HUES64 (cell line): ENCODE data around the gene SCUBE3.

Experiments
- H3K27ac ChIP-seq: 2 replicates; pipeline ENCODE4 v1.7.0; 2013; ENCODE audit warnings: low read depth, low read length, inconsistent platforms
- H3K27me3 ChIP-seq: 2 replicates; pipeline ENCODE4 v1.6.1; 2013; ENCODE audit warnings: mild to moderate bottlenecking, low read length; ENCODE audit not compliant: insufficient read depth
- H3K36me3 ChIP-seq: 2 replicates; pipeline ENCODE4 v1.6.1; 2013; ENCODE audit warnings: mild to moderate bottlenecking, low read length; ENCODE audit not compliant: insufficient read depth
- H3K4me1 ChIP-seq: 2 replicates; pipeline ENCODE4 v1.6.1; 2013; ENCODE audit warnings: mild to moderate bottlenecking, low read length, moderate library complexity; ENCODE audit not compliant: insufficient read depth
- H3K4me3 ChIP-seq: 2 replicates; pipeline ENCODE4 v1.5.1; 2013; ENCODE audit warnings: mild to moderate bottlenecking, low read length, moderate library complexity
- H3K9ac ChIP-seq: 2 replicates; pipeline ENCODE4 v1.6.1; 2013; ENCODE audit warnings: mild to moderate bottlenecking, low read depth, low read length
- H3K9me3 ChIP-seq: 2 replicates; pipeline ENCODE4 v1.6.1; 2013; ENCODE audit warnings: low read depth, low read length; ENCODE audit not compliant: insufficient read depth
- WGBS: fragments of 150-250, 120-280 bp; methylation state at CpG from one replicate; pipeline ENCODE4 v1.1.7; 2013; ENCODE audit warnings: missing lambda C conversion rate; 5-methylcytosine and 5-hydroxymethylcytosine counted together

The SCUBE3 gene

GRCh38 chr6:35173427-35174087, 40.2 kb upstream of the SCUBE3 start:
- Histone ChIP-seq H3K4me1 (no peaks in the 10 kb centered on the region), H3K9ac (no peak overlapping the region), H3K9me3 (no peaks in the 10 kb centered on the region), H3K36me3 (no peaks in the 10 kb centered on the region), H3K4me3 (no peak overlapping the region), H3K27me3 (no peaks in the 10 kb centered on the region), H3K27ac (no peak overlapping the region)
- WGBS: 67% methylated on average over 7 of the region's 7 CpGs

- WGBS: 86% methylated on average over 2 of the region's 2 CpGs
- no peak overlapping the region for H3K27ac ChIP-seq
- H3K36me3 ChIP-seq: no peaks in the 10 kb centered on the region
- no peak overlapping the region for H3K9ac ChIP-seq
- no peaks in the 10 kb centered on the region for H3K27me3 ChIP-seq
- no peak overlapping the region for H3K4me3 ChIP-seq
- H3K9me3 ChIP-seq: no peaks in the 10 kb centered on the region
- no peaks in the 10 kb centered on the region for H3K4me1 ChIP-seq
These were observed 39.7 kb upstream of the SCUBE3 start for GRCh38 chr6:35174088-35174434.

DNA sequence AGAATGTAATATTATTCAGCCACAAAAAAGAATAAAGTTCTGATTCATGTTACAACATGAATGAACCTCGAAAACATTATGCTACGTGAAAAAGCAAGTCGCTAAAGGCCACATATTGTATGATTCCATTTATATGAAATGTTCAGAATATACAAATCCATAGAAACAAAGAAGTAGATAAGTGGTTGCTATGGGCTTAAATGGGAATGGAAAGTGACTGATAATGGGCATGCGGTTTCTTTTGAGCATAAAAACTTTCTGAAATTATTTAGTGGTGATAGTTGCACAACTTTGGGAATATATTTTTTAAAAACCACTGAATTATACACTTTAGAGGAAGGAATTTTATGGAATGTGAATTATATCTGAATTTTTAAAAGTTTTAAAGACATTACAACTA, 39.3 kb upstream of the SCUBE3 start:
- H3K9me3 ChIP-seq: no peaks in the 10 kb centered on the region
- no peaks in the 10 kb centered on the region for H3K4me1 ChIP-seq
- 92% methylated on average over 1 of the region's 4 CpGs for WGBS
- H3K27ac ChIP-seq: no peak overlapping the region
- H3K9ac ChIP-seq: no peak overlapping the region
- no peak overlapping the region for H3K4me3 ChIP-seq
- no peaks in the 10 kb centered on the region for H3K36me3 ChIP-seq
- no peaks in the 10 kb centered on the region for H3K27me3 ChIP-seq

DNA sequence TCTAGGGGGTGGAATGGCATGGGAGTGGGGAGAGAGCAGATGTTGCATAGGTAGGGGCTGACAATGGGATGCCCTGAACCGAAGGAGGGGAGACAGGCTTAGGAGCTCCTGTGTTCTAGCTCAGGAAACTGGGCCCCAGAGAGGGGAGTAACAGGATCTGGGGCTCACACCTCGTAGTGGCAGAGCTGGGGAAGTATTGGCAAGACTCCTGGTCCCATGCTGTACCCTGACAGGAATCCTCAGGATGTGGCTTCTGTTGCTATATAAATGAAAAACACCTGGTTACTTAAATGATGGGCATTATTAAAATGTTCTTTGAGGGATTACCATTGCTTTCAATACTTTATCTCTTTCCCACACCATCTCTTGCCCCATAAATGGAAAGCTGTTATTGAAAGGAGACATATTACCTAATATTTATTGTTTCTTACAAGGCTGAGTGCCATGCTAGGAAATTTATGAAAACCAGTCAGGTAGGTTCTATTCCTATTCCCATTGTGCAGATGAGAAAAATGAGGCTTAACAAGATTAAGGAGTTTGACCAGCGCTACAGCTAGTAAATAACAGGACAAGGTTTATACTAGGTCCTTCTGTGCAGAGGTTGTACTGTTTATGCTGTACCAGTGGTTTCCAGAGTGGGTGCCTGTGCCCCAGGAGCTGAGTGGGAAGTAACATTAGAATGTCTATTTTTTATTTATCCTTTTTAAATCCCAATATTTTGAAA, 37.3 kb upstream of the SCUBE3 start:
- 86% methylated on average over 3 of the region's 3 CpGs for WGBS
- no peaks in the 10 kb centered on the region; the same call in 1 of the 2 replicates for H3K4me1 ChIP-seq
- 0 out of 2 replicates have a peak, but pooled peaks cover 4% of the 10 kb centered on the region for H3K27me3 ChIP-seq
- no peaks in the 10 kb centered on the region for H3K9me3 ChIP-seq
- H3K27ac ChIP-seq: no peak overlapping the region
- H3K9ac ChIP-seq: no peak overlapping the region
- H3K4me3 ChIP-seq: no peak overlapping the region
- no peaks in the 10 kb centered on the region for H3K36me3 ChIP-seq

DNA sequence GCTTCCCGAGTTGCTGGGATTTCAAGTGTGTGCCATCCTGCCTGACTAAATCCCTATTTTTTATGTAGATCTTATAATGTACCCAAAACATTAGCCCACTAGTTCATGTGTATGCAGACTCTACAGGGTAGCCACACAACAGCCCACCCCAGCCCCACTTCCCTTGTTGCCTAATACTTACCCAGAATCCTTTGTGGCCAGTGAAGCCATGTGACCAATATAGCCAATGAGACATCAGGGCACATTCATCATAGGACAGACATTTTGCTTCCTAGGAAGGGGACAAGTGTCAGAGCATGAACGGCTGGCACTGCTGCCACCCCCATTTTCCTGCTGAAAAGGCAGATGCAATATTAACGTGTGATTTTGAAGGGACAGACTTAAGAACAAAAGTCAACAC, 36.6 kb upstream of the SCUBE3 start:
- H3K36me3 ChIP-seq: no peaks in the 10 kb centered on the region
- H3K9me3 ChIP-seq: no peaks in the 10 kb centered on the region
- no peak overlapping the region for H3K9ac ChIP-seq
- H3K27ac ChIP-seq: no peak overlapping the region
- no peaks in the 10 kb centered on the region; the same call in 1 of the 2 replicates for H3K4me1 ChIP-seq
- 93% methylated on average over 3 of the region's 3 CpGs for WGBS
- no peak overlapping the region for H3K4me3 ChIP-seq
- H3K27me3 ChIP-seq: peaks cover 11% of the 10 kb centered on the region; the same call in 1 of the 2 replicates

- no peak overlapping the region for H3K27ac ChIP-seq
- H3K4me3 ChIP-seq: no peak overlapping the region
- H3K4me1 ChIP-seq: no peaks in the 10 kb centered on the region; the same call in 1 of the 2 replicates
- no peak overlapping the region for H3K9ac ChIP-seq
- WGBS: 93% methylated on average over 2 of the region's 2 CpGs
- no peaks in the 10 kb centered on the region for H3K36me3 ChIP-seq
- no peaks in the 10 kb centered on the region for H3K9me3 ChIP-seq
- peaks cover 13% of the 10 kb centered on the region; the same call in 1 of the 2 replicates for H3K27me3 ChIP-seq
These were observed 36.2 kb upstream of the SCUBE3 start for GRCh38 chr6:35177596-35177995.

DNA sequence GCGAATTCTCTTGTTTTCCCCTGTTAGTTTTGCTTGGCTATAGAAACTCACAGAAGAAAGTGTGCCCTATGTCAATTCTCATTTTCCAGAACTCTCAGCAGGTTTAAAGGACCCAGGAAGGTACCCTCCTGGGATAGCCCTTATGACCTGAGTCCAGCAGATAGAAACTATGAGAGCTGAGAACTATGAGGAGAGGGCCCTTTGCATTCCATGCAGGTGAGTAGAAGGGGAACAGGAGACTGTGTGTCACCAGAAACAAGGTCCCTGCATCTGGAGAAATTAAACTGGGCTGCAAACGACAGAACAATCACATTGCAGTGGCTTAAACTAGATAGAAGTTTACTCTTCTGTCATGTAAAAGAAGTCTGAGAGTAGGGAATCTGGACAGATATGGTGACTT, 35.7 kb upstream of the SCUBE3 start:
- H3K27ac ChIP-seq: no peak overlapping the region
- no peaks in the 10 kb centered on the region; the same call in 1 of the 2 replicates for H3K4me1 ChIP-seq
- no peaks in the 10 kb centered on the region for H3K36me3 ChIP-seq
- H3K4me3 ChIP-seq: no peak overlapping the region
- H3K27me3 ChIP-seq: peaks cover 16% of the 10 kb centered on the region
- no peak overlapping the region for H3K9ac ChIP-seq
- WGBS: 88% methylated on average over 2 of the region's 2 CpGs
- no peaks in the 10 kb centered on the region for H3K9me3 ChIP-seq

DNA sequence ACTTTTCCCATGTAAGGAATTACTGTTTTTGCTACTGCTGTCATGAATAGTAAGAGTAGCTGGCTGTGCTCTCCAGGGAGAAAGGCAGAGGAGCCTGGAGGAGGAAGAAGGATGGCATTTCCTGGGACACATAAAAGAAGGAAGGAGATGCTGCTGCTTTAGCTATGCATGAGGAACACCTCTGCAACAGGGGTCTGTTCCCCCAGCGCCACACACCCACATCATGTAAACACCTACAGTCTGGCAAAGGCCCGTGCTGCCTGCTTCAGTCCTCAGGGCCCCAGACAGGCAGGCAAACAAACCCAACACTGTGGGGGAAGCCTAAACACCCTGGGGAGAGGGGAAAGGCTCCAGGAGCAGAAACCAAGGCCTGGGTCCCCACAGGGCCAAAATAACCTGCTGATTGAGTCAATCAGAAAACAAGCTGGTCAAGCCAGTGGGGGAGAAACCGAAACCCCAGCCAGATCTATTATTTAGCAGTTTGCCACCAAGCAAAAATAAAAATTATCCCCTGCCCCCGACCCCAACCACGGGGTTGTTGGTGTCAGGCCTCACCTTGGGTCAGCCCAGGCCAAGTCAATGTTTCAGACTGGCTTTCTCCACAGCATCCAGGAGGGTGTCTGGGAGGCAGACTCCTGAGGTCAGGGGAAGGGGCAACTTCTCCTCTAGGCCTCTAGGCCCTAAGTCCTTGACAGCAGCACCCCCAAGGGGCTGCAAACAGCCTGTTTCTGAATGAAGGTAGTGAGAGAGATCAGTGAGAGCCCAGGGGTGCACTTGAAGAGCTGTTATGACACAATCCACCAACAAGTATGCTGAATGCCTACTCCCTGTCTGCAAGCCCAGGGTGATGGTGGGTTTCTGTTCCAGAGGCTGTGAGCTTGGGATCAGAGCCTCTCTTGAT, 34.6 kb upstream of the SCUBE3 start:
- Histone ChIP-seq H3K4me3 (no peak overlapping the region), H3K9ac (no peak overlapping the region), H3K4me1 (no peaks in the 10 kb centered on the region; the same call in 1 of the 2 replicates), H3K9me3 (no peaks in the 10 kb centered on the region), H3K27me3 (peaks cover 17% of the 10 kb centered on the region), H3K36me3 (no peaks in the 10 kb centered on the region), H3K27ac (no peak overlapping the region)
- 71% methylated on average over 5 of the region's 5 CpGs for WGBS

GRCh38 chr6:35179901-35180535, 33.7 kb upstream of the SCUBE3 start:
- Histone ChIP-seq H3K27me3 (peaks cover 20% of the 10 kb centered on the region), H3K4me3 (no peak overlapping the region), H3K9me3 (no peaks in the 10 kb centered on the region), H3K36me3 (no peaks in the 10 kb centered on the region), H3K4me1 (no peaks in the 10 kb centered on the region; the same call in 1 of the 2 replicates), H3K9ac (no peak overlapping the region), H3K27ac (no peak overlapping the region)
- WGBS: 98% methylated on average over 2 of the region's 2 CpGs

GRCh38 chr6:35181308-35181932, 32.3 kb upstream of the SCUBE3 start:
- no peak overlapping the region for H3K9ac ChIP-seq
- no peaks in the 10 kb centered on the region for H3K9me3 ChIP-seq
- 65% methylated on average over 5 of the region's 5 CpGs for WGBS
- no peak overlapping the region for H3K27ac ChIP-seq
- no peaks in the 10 kb centered on the region; the same call in none of the 2 replicates for H3K4me1 ChIP-seq
- H3K36me3 ChIP-seq: no peaks in the 10 kb centered on the region
- peaks cover 20% of the 10 kb centered on the region for H3K27me3 ChIP-seq
- no peak overlapping the region for H3K4me3 ChIP-seq
